CD4-positive, alpha-beta T cell treated with Interleukin-15 for 1 hour (primary cell): ENCODE measurements around the gene KIAA0825.

Experiments used
- DNase-seq: peaks from one replicate; pipeline ENCODE4 v3.0.0-alpha.2; 2020

Gene KIAA0825

DNA sequence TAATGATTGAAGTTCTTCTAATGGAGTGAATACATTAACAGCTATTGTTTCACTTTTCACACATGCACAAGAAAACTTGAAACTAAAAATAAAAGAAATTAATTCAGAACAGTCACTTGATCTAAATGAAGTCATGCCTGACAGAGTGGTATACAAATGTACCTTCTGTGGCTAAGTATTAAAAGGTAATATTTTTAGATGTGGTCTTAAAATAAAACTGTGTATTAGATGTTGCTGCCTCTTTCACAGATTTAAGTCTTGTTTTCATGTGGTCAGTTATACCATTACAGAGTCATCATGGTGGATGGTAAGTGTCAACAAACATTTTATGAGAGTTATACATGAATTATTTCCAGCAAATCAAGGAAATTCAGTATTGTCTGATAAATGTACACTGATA is 47.0 kb downstream of the KIAA0825 start:
- no peak for DNase-seq

DNA sequence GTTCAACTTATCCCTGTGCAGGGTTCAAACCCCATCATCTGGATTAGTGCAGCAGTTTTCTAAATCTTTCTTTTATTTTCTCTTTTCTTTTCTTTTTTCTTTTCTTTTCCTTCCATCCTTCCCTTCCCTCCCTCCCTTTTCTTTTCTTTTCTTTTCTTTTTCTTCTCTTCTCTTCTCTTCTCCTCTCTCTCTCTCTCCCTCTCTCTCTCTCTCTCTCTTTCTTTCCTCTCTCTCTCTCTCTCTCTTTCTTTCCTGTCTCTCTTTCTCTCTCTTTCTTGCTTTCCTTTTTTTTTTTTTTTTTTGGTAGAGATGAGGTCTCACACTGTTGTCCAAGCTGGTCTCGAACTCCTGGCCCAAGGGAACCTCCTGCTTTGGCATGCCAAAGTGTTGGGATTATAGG is 53.6 kb downstream of the KIAA0825 start:
- DNase-seq, result no peak

DNA sequence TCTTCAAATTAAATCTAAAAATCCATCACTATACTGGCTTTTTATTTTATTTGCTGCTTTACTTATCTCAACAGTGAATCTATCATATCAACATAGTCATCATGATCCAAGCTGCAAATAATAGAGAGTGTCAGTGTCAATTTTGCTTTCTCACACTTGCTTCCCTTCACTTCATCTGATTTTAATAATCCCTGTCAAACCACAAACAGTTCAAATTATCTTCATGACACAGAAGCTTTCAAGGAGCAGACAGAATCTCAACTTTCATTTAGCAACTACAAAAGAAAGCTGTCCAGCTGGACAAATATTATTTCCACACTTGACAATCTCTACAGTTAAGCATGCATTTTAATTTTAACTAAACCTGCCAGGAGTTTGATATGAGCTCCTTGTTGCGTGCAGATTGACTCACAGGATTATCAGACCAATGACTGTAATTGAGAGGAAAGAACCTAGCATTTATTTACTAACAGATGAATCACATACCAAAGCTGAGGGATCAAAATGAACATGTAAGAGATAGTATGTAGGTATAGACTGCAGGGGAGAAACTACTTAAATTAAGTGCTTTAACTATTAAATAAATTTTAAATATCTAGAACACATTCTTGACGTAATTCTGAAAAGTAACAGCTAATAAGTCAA is 56.0 kb downstream of the KIAA0825 start:
- no peak for DNase-seq

DNA sequence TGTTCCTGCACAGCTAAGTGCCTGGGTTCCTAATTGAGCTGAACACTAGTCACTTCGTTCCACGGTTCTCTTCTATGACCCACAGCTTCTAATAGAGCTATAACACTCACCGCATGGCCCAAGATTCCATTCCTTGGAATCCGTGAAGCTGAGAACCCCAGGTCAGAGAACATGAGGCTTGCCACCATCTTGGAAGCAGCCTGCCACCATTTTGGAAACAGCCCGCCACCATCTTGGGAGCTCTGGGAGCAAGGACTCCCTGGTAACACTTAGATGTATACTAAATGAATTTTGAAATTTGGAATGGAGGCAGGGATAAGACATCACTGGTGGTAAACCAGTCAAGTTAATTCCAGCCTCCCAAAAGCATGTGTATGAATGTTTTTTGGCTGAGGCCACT is 60.4 kb downstream of the KIAA0825 start:
- DNase-seq, result no peak

DNA sequence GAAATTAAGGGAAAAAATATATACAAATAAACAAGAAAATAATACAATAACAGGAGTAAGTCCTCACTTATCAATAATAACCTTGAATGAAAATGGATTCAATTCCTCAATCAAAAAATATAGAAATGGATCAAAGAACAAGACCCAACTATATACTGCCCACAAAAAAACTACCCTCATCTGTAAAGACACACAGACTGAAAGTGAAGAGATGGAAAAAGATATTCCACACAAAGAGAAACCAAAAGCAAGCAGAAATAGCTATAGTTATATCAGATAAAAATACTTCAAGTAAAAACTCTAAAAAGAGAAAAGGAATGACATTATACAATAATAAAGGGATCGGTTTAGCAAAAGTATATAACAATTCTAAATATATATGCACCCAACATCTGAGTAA is 66.5 kb downstream of the KIAA0825 start:
- DNase-seq, result no peak

DNA sequence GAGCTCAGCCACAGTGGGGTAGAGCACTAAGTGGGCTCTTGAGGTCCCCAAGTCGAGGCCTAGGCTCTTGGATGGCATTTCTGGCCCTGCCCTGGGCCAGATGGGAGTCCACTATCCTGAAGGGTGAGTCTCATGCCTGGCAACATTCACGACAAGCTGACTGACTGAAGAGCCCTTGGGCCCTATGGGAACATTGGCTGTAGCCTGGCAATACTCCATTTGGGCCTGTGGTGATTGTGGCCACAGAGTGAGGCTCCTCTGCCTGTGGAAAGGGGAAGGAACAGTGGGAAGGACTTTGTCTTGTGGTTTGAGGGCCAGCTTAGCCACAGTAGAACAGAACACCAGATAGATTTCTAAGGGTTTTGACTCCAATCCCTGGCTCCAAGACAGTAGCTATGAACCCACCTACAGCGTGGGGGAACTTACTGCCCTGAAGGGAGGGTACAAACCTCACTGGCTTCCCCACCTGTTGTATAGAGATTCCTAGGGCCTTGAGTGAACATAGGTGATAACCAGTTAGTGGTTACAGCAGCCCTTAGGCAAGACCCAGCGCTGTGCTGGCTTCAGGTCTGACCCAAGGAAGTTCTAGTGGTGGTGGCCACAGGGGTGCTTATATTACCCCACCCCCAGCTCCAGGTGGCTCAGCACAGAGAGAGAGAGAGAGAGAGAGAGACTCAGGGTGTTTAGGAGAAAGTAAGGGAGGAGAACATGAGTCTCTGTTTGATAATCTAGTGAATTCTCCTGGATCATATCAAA is 72.4 kb downstream of the KIAA0825 start:
- no peak for DNase-seq

DNA sequence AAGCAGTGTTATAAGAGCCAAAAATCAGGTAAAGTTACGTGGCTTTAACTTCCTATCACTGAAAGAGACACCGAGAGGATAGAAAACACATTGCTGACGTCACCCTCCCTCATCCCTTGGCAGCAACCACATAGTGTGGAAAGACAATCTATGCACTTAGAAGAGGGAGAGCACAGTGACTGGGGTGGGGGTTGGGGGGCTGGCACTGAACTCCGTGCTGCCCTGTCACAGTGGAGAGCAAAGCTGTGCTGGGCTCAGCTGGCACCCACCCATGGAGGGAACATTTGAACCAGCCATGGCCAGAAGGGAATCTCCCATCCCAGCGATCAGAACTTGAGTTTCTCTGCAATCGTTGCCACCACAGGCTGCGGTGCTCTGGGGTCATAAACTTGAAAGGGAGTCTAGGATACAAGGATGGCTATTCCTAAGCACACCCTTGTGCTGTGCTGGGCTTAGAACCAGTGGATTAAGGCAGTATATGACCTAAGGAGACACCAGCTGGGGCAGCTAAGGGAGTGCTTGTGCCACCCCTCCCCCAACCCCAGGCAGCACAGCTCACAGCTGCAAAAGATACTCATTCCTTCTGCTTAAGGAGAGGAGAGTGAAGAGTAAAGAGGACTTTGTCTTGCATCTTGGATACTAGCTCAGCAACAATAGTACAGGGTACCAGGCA is 73.4 kb downstream of the KIAA0825 start:
- DNase-seq, result no peak

DNA sequence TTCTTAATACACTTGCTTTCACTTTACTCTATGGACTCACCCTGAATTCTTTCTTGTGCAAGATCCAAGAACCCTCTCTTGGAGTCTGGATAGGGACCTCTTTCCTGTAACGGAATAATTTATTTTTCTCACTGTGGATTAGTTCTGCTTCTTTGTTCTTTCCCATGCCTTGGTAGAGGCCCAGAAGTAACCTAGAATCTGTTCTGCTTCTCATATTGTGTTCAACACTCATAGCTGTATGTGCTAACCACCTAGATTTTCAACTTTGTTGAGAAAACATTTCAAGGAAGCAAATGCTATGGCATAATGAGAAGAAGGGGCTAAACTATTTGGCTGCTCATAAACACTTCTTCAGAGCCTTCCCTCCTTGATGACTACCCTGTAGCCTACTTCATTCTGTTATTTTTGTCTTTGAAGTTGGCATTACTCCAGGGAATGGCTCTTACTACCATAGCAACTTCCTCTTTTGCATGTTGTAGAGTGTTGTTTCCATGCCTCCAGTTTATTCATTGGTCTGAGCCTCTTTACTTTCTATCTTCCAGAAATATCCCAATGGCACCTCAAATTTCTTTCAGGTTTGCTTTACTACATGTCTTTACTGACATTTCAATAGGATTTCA is 74.3 kb downstream of the KIAA0825 start:
- no peak for DNase-seq

DNA sequence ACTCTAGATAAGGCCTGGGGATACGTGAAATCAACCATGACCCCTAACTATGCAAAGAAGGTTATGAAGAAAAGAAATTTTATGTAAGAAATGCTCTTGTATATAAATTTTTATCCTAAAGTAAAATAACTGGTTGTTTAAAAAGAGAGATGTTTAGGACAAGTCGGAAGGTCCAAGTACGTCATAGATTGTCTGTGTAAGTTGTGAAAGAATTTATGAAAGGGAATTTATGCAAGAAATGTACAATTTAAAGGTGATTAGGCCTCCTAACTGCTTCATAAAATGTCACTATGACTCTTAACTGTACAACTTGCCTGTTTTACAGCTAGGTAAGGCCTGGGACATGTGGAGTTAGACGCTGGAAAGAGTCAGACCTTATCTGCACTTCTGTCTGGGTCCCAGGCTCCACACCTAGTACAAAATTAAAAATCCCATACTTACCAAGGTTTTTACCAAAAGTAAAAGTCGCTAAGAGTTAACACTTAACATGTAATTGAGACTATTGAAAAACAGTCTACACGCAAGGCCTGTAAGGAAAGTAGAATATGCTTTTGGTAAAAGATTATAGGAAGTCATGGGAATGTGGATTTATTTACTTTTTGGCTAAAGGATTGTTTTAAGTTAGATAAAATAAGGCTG is 77.4 kb downstream of the KIAA0825 start:
- DNase-seq, result no peak

DNA sequence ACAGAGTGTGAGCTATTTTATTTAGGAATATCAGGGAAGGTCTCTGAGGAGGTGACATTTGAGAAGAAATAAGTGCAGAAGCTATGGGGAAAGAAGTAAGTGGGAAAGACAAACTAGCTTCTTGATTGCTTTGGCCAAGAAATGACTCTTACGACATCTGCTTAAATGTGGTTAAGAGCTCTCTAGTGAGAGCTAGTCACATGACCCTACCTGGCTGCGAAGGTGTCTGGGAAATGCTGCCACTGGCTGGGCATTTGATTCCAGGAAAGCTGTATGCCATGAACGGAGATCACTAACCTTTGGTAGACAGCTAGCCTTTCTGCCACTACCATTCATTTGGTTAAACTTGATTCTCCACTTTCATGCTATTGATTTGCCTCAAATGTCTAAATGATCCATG is 80.1 kb downstream of the KIAA0825 start:
- no peak for DNase-seq

DNA sequence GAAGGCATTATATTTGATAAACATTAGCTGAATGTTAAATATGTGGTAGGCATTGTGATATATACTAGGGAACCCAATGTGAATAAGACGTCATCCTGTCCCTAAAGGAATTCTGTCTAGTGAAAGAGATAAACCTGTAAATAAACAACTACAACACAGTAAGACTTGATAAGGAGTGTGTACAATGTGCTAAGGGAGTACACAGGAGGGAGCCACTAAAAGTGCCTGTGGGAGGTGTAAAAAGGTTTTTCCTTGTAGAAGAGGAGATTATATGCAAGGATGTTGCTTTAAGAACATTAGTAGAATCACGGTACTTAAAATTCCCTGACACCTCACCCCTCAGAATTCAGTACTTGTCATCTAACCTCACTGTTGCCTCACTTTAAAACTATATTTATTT is 91.7 kb downstream of the KIAA0825 start:
- DNase-seq, result no peak

DNA sequence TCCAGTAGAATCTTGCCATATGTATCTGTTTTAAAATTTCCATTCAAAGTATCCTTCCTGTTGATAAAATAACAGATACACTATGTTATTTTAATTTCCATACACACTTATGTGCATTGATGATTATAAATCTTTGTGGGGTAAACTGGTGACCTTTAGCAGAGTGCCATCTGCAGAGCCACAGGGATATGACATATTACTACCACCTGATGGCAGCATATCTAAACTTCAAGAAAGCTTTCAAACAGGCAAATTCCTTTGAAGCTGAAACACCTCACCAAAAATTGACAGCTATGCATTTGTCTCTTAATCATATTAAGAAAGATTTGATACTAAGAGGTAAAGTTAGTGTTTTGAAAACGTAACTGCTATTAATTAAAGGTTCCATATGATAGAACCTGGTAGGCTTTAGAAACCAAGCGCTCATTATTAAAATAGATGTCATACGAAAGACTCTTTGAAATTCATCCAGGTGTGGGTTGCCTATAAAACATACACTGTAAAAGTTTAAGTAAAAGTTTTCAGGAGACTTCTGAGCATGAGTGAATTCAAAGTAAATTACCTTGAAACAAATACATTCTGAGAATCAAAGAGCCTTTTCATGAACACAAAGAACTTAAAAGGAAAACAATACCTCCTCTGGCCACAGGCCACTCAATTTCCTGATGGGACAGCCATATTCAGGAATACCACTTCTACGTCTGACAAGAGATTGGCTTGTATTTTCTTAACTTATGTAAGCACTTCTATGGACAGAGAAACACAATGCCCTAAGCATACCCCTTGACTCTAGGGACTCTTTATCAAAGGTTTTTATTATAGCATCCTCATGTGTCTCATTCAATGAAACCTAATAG is 93.3 kb downstream of the KIAA0825 start:
- DNase-seq, result no peak

DNA sequence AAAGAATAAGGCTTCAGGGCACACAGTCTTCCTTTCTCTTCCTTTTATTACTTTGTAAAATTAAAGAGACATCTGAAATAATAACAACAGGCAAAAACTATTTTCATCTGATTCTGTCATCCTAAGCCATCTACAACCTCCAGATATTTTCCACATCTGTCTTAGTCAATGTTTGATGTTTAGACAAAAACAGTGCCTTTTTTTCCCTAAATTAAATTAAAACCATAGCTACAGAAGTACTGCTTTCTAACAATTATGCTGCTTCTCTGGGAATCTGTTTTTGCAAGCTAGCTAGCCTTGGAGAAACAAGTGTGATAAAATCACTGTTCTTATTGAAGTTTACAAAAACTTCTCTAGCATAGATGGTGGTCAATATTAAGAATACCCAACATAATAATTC is 95.4 kb downstream of the KIAA0825 start:
- no peak for DNase-seq

DNA sequence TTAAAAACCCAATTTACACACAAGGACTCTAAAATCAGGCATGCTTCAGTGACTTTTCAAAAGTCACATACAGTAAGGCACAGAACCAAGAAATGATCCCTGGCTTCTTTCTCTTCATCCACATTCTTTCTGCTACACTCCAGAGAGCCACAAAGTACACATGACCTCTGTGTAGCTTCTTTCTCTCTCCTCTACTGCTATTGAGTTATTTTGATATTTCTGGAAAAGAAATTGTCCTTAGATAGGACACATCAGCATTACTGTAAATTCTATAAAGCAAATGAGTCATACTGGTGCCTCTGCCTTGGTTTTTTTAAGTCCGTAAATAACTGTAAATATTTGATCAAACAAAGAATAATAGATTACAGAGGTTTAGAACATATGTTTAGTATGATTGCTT is 96.3 kb downstream of the KIAA0825 start:
- no peak for DNase-seq

DNA sequence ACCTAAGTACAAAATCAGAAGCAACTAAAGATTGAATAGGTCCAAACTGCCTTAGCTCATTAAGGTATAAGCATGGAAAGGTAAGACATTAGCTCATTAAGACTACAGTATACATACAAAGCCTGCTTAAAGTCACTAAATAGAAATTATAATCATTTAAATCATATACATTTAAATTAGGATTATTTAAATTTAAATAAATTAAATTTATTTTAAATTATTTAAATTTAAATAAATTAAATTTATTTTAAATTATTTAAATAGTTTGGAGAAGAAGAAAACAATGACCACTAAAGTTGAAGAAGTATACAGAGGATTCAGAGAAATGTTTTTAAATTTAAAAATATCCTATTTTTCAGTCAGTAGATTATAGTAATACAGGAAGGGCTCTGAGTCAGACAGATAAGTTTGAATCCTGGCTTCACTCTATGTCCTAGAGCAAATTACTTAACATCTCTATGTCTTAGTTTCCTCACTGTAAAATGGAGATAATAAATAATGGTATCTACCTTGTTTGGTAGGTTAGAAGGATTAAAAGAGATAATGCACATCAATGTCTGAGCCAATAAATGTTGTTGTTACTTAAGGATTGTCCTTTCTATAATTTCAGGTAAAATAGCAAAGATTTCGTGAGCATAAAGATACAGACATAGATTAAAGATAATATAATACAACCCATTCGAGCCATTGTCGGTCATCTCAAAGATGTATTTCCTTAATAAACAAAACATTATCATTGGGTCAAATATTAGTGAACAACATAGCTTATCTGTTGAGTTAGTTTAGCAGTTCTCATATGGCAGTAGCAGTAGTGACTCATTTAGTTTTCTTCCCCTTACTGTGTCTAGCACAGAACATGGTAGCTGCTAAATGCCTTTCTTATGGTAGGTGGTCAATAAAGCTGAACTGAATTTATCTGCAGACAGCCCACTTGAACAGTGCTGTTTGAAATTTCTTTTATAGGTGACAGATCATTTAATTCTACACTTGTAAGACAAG is 100.6 kb downstream of the KIAA0825 start:
- DNase-seq, result no peak

DNA sequence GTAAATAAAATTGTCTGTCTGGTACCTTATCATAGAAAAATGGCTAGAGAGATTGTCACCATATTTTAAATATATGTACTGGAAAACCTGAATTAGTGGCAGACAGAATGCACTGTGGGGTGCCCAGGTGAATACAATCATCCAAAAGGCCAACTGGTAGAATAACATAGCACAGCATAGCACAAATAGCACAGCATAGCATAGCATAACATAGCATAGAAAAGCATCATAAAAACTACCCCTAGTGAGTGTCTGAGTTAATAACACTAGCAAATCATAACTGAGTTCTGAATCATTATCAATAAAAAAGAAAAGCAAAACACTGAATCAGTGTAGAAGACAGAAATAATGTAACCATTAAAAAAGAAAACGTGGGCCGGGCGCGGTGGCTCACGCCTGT is 102.3 kb downstream of the KIAA0825 start:
- no peak for DNase-seq

DNA sequence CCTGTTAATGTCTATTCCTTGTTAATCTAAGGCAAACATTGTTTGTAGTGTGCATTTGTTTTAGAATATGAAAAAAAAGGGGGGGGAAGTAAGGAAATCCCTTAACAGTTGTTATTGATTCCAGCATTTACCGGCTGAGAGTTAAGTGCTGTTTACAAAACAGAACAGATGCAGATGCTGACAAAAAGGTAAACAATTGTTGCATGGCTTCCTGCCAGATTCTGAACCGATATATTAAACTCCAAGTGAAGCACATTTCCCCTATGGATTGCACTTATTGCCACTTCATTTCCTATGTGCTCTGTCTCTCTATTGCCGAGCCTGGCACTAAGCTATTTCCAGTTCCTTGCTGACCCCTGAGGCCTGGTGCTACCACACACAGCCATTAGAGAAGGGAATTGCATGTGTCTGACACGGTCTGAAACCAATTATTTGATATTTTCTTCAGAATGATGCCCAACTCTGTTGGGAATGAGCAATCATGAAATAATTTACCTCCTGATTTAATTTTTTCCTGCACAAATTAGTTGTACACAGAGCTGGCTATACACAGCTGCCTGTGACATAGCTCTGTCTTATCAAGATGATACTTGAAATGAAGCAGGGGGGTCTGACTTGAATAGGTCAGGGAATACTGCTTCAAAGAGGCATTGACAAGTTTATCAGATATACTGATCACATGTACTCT is 109.8 kb downstream of the KIAA0825 start:
- DNase-seq, result no peak

DNA sequence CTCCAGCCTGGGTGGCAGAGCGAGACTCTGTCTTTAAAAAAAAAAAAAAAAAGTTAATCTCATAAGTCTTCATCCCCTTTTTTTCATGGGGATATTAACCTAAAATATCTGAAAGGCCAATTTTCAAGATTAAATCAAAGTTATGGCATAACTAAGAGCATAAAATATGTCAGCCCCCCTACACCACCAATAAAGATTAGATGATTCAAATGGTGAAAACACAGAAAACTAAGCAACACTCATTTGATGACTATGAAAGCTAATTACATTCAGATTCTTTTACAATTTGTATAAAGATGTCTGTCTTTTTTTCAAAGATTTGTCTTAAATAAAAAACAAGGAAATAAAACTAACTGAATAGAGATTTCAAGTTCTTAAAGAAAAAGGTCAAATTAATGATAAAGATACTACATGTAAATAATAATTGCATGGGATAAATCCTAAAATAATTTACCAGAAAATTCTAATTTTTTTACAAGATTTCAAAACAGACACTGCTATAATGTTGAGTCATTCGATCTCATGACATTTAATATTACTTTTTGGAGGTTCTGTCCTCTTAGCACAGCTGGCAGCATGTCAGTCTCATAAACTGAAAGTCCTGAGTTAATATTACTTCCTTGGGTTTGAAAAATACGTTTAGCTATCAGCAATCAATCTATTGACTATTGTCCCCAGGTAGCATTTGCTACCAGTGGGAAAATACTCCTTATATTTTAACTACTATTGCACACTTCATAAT is 112.9 kb downstream of the KIAA0825 start:
- DNase-seq, result no peak

DNA sequence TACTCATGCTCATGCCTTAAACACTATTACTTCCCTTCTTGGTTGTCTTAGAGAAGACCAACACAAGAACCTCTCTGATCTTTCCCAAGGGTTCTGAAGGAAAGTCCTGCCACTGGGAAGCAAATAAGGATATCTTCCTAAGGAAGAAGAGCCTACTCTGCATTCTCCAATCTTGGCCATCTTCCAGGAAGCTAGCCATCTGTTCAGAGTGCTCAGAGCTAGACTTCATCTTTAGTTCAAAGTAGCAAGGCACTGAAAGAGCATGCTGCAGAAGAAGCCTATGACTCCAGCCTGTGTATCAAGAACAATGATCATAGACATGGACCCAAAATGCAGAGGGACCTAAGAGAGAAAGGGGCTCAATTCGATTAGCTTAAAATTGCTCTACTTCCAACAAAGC is 114.7 kb downstream of the KIAA0825 start:
- DNase-seq, result no peak

DNA sequence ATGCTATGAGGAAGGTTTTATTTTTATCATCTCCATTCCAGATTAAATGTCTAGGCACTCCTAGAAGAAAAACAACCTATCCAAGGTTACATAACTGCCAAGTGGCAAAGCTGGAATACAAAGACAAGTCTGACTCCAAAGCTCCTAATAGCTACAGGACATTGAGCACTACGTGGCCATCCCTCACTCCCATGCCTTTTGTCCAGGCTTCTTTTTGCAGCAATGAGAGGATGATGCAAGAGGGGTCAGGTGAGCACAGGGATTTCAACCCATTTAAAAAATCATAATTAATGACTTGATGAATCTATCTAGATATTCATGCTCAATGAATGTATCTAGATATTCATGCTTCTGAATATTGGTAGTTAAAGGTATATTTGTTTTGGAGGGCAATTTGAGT is 117.0 kb downstream of the KIAA0825 start:
- DNase-seq, result no peak
